Diencephalon (tissue), 1 donor: ENCODE results near the gene HIRIP3. TPM values are rescaled to one million over a fixed set of nuclear protein-coding genes. Genes with fewer than 3 reads are reported as not detected.

Experiments used
- total RNA-seq: library from RNA; depleted of rRNA; stranded (reverse); fragments of >200 nt; gene quantifications from one replicate; pipeline ENCODE4 v1.2.3, GENCODE V29; 2014

HIRIP3 gene
- total RNA-seq = 12.0 TPM

GRCh38 chr16:29995324-29995910 is at the start of gene HIRIP3:
Gene HIRIP3 (minus strand): TSS chr16:29995617. CDS start chr16:29995605, 12 bp downstream.

GRCh38 chr16:30030841-30031413 is 35.5 kb upstream of the HIRIP3 start, which contains the start of gene TLCD3B:
Gene TLCD3B (minus strand): TSS chr16:30031271. CDS start chr16:30030527, 744 bp downstream.

GRCh38 chr16:30022887-30023286 is 27.5 kb upstream of the HIRIP3 start, which contains the start of gene C16orf92:
Gene C16orf92 (plus strand): TSS chr16:30023198. CDS start chr16:30023341, 143 bp downstream.

GRCh38 chr16:30010844-30011713 is 15.7 kb upstream of the HIRIP3 start, which contains the start of gene DOC2A:
Gene DOC2A (minus strand): TSS chr16:30011027. CDS start chr16:30010222, 805 bp downstream.

GRCh38 chr16:29995911-29996765 is 721 bp upstream of the HIRIP3 start, which contains the start of gene INO80E:
Gene INO80E (plus strand): TSS chr16:29996241. CDS start chr16:29996311, 70 bp downstream.

GRCh38 chr16:29973384-29974246 is 21.8 kb downstream of the HIRIP3 start, which contains the start of gene TAOK2:
Gene TAOK2 (plus strand): TSS chr16:29973868. CDS start chr16:29977773, 3,905 bp downstream.

GRCh38 chr16:29961479-29962343 is 33.7 kb downstream of the HIRIP3 start, which contains the start of gene TMEM219:
Gene TMEM219 (plus strand): TSS chr16:29962079. CDS start chr16:29963144, 1,065 bp downstream.

Other genes with a start within 250 kb of the HIRIP3 start
- 0.69 TPM for gene C16orf54, start 249.6 kb downstream of the HIRIP3 start, total RNA-seq
- not detected for gene ZG16, start 217.4 kb downstream of the HIRIP3 start, total RNA-seq
- 48.0 TPM for gene KIF22, start 204.9 kb downstream of the HIRIP3 start, total RNA-seq
- 275 TPM for gene MAZ, start 189.1 kb downstream of the HIRIP3 start, total RNA-seq
- 34.1 TPM for gene PRRT2, start 183.4 kb downstream of the HIRIP3 start, total RNA-seq
- 10.6 TPM for gene PAGR1, start 179.5 kb downstream of the HIRIP3 start, total RNA-seq
- gene MVP, start 175.2 kb downstream of the HIRIP3 start, total RNA-seq = 9.2 TPM
- gene CDIPT, start 132.4 kb downstream of the HIRIP3 start, total RNA-seq = 61.1 TPM
- gene SEZ6L2, start 96.1 kb downstream of the HIRIP3 start, total RNA-seq = 88.1 TPM
- gene ASPHD1, start 95.1 kb downstream of the HIRIP3 start, total RNA-seq = 14.8 TPM
- gene KCTD13, start 69.4 kb downstream of the HIRIP3 start, total RNA-seq = 21.5 TPM
- gene TMEM219, start 33.5 kb downstream of the HIRIP3 start, total RNA-seq = 35.1 TPM
- 71.3 TPM for gene TAOK2, start 21.7 kb downstream of the HIRIP3 start, total RNA-seq
- gene INO80E, start 624 bp upstream of the HIRIP3 start, total RNA-seq = 27.7 TPM
- gene DOC2A, start 15.4 kb upstream of the HIRIP3 start, total RNA-seq = 12.5 TPM
- not detected for gene C16orf92, start 27.6 kb upstream of the HIRIP3 start, total RNA-seq
- 24.7 TPM for gene TLCD3B, start 35.7 kb upstream of the HIRIP3 start, total RNA-seq
- 186 TPM for gene ALDOA, start 70.1 kb upstream of the HIRIP3 start, total RNA-seq
- 84.9 TPM for gene PPP4C, start 80.4 kb upstream of the HIRIP3 start, total RNA-seq
- gene TBX6, start 96.3 kb upstream of the HIRIP3 start, total RNA-seq = 0.23 TPM
- 21.2 TPM for gene YPEL3, start 100.6 kb upstream of the HIRIP3 start, total RNA-seq
- 0.46 TPM for gene GDPD3, start 117.9 kb upstream of the HIRIP3 start, total RNA-seq
- gene MAPK3, start 127.6 kb upstream of the HIRIP3 start, total RNA-seq = 28.6 TPM
- gene CORO1A, start 188.0 kb upstream of the HIRIP3 start, total RNA-seq = 20.1 TPM
- 5.3 TPM for gene BOLA2B, start 198.0 kb upstream of the HIRIP3 start, total RNA-seq
- gene SLX1A, start 198.3 kb upstream of the HIRIP3 start, total RNA-seq = 10.8 TPM
- 1.6 TPM for gene SULT1A3, start 203.6 kb upstream of the HIRIP3 start, total RNA-seq